Effector memory CD4-positive, alpha-beta T cell (primary cell): ENCODE results near the gene EFR3B.

Experiments used
- DNase-seq, 3 donors: peaks; one replicate each; pipeline ENCODE4 v3.0.0-alpha.2; 2020
- H3K27ac ChIP-seq: 2 replicates; pipeline ENCODE4 v1.7.0; 2013; ENCODE audit warnings: mild to moderate bottlenecking, low read length, moderate library complexity; ENCODE audit not compliant: insufficient read depth, poor library complexity, severe bottlenecking
- H3K27me3 ChIP-seq: replicated peaks from 2 replicates; pipeline ENCODE4 v1.7.0; 2013; ENCODE audit warnings: mild to moderate bottlenecking, low read length; ENCODE audit not compliant: insufficient read depth, control insufficient read depth, poor library complexity, severe bottlenecking
- H3K36me3 ChIP-seq: 2 replicates; pipeline ENCODE4 v1.7.0; 2013; ENCODE audit warnings: mild to moderate bottlenecking, low read length, moderate library complexity; ENCODE audit not compliant: control insufficient read depth, insufficient read depth
- H3K4me1 ChIP-seq: 2 replicates; pipeline ENCODE4 v1.7.0; 2013; ENCODE audit warnings: low read length, mild to moderate bottlenecking; ENCODE audit not compliant: control insufficient read depth, insufficient read depth, poor library complexity, severe bottlenecking
- H3K4me3 ChIP-seq: 2 replicates; pipeline ENCODE4 v1.7.0; 2013; ENCODE audit warnings: low read length, low read depth, mild to moderate bottlenecking; ENCODE audit not compliant: insufficient read depth, poor library complexity, severe bottlenecking
- H3K9me3 ChIP-seq: 2 replicates; pipeline ENCODE4 v1.7.0; 2013; ENCODE audit warnings: mild to moderate bottlenecking, low read length, moderate library complexity; ENCODE audit not compliant: control insufficient read depth

EFR3B gene

GRCh38 chr2:25188405-25188804, 146.5 kb downstream of the EFR3B start:
- Histone ChIP-seq H3K36me3 (no peaks in the 10 kb centered on the region), H3K9me3 (no peaks in the 10 kb centered on the region), H3K27ac (no peak overlapping the region), H3K4me1 (no peaks in the 10 kb centered on the region), H3K27me3 (no peaks in the 10 kb centered on the region), H3K4me3 (no peak overlapping the region)
- no peak for DNase-seq

GRCh38 chr2:25190536-25190935, 148.7 kb downstream of the EFR3B start:
- H3K4me3 ChIP-seq: no peak overlapping the region

GRCh38 chr2:25194576-25195122, 152.8 kb downstream of the EFR3B start:
- no peaks in the 10 kb centered on the region for H3K9me3 ChIP-seq
- H3K4me1 ChIP-seq: no peaks in the 10 kb centered on the region
- no peaks in the 10 kb centered on the region for H3K36me3 ChIP-seq

More at GRCh38 chr2:25190536-25190935, 148.7 kb downstream of the EFR3B start:
- no peaks in the 10 kb centered on the region for H3K36me3 ChIP-seq
- no peak for DNase-seq
- H3K4me1 ChIP-seq: no peaks in the 10 kb centered on the region
- no peaks in the 10 kb centered on the region for H3K9me3 ChIP-seq
- H3K27ac ChIP-seq: no peak overlapping the region
- no peaks in the 10 kb centered on the region for H3K27me3 ChIP-seq

GRCh38 chr2:25197336-25198208, 155.7 kb downstream of the EFR3B start:
- Histone ChIP-seq H3K27ac (no peak overlapping the region), H3K36me3 (no peaks in the 10 kb centered on the region), H3K9me3 (no peaks in the 10 kb centered on the region), H3K4me3 (no peak overlapping the region), H3K27me3 (no peaks in the 10 kb centered on the region), H3K4me1 (peaks cover 6% of the 10 kb centered on the region)
- DNase-seq: no peak

More at GRCh38 chr2:25194576-25195122, 152.8 kb downstream of the EFR3B start:
- no peaks in the 10 kb centered on the region for H3K27me3 ChIP-seq
- H3K4me3 ChIP-seq: no peak overlapping the region
- no peak for DNase-seq
- no peak overlapping the region for H3K27ac ChIP-seq

- no peaks in the 10 kb centered on the region for H3K36me3 ChIP-seq
- H3K27me3 ChIP-seq: no peaks in the 10 kb centered on the region
- H3K27ac ChIP-seq: no peak overlapping the region
- H3K4me3 ChIP-seq: no peak overlapping the region
- H3K9me3 ChIP-seq: no peaks in the 10 kb centered on the region
- no peak for DNase-seq
- H3K4me1 ChIP-seq: peaks cover 9% of the 10 kb centered on the region
Observed at GRCh38 chr2:25198209-25198525, 156.3 kb downstream of the EFR3B start.

- Histone ChIP-seq H3K4me3 (no peak overlapping the region), H3K27ac (no peak overlapping the region), H3K9me3 (no peaks in the 10 kb centered on the region), H3K27me3 (no peaks in the 10 kb centered on the region), H3K4me1 (peaks cover 9% of the 10 kb centered on the region), H3K36me3 (no peaks in the 10 kb centered on the region)
- DNase-seq: no peak
Observed at GRCh38 chr2:25198576-25198975, 156.7 kb downstream of the EFR3B start.

- DNase-seq: no peak
- Histone ChIP-seq H3K36me3 (no peaks in the 10 kb centered on the region), H3K4me1 (peaks cover 9% of the 10 kb centered on the region), H3K27ac (no peak overlapping the region), H3K4me3 (no peak overlapping the region), H3K9me3 (no peaks in the 10 kb centered on the region), H3K27me3 (no peaks in the 10 kb centered on the region)
Observed at GRCh38 chr2:25201265-25201664, 159.4 kb downstream of the EFR3B start.

- Histone ChIP-seq H3K4me3 (no peak overlapping the region), H3K27ac (no peak overlapping the region), H3K36me3 (no peaks in the 10 kb centered on the region)
Observed at GRCh38 chr2:25201794-25202193, 159.9 kb downstream of the EFR3B start.

GRCh38 chr2:25202275-25202674, 160.4 kb downstream of the EFR3B start:
- H3K4me3 ChIP-seq: no peak overlapping the region
- peaks cover 9% of the 10 kb centered on the region for H3K4me1 ChIP-seq
- no peak overlapping the region for H3K27ac ChIP-seq
- H3K9me3 ChIP-seq: no peaks in the 10 kb centered on the region
- no peak for DNase-seq
- no peaks in the 10 kb centered on the region for H3K36me3 ChIP-seq
- no peaks in the 10 kb centered on the region for H3K27me3 ChIP-seq

More at GRCh38 chr2:25201794-25202193, 159.9 kb downstream of the EFR3B start:
- H3K27me3 ChIP-seq: no peaks in the 10 kb centered on the region
- peaks cover 9% of the 10 kb centered on the region for H3K4me1 ChIP-seq
- no peak for DNase-seq
- no peaks in the 10 kb centered on the region for H3K9me3 ChIP-seq

GRCh38 chr2:25204190-25204838, 162.4 kb downstream of the EFR3B start:
- Histone ChIP-seq H3K9me3 (no peaks in the 10 kb centered on the region), H3K36me3 (no peaks in the 10 kb centered on the region), H3K27me3 (no peaks in the 10 kb centered on the region), H3K27ac (no peak overlapping the region), H3K4me1 (peaks cover 9% of the 10 kb centered on the region), H3K4me3 (no peak overlapping the region)
- DNase-seq: no peak
